Measurements from ENCODE around the gene RNF112. TPM values are rescaled to one million over a fixed set of nuclear protein-coding genes. Genes with fewer than 3 reads are reported as not detected.
"Not testable (repeated sequence)": the region's sequence is repeated elsewhere in the genome, so short reads cannot be mapped to it uniquely, and the experiment has no call there.

The RNF112 gene
- total RNA-seq, 1 experiment from 2014 or later: not detected

- peak; percentile 72 for DNase-seq (ENCODE audit: low spot score)
These were observed 36.1 kb downstream of the RNF112 start for GRCh38 chr17:19447085-19447583.

GRCh38 chr17:19448341-19449268, 37.6 kb downstream of the RNF112 start:
- DNase-seq (ENCODE audit: low spot score): no peak

- DNase-seq (ENCODE audit: low spot score): no peak
These were observed 38.6 kb downstream of the RNF112 start for GRCh38 chr17:19449656-19450055.

GRCh38 chr17:19453296-19453695, 42.3 kb downstream of the RNF112 start:
- DNase-seq (ENCODE audit: low spot score): no peak

- no peak for DNase-seq (ENCODE audit: low spot score)
These were observed 43.0 kb downstream of the RNF112 start for GRCh38 chr17:19454074-19454473.

- DNase-seq (ENCODE audit: low spot score): no peak
These were observed 45.2 kb downstream of the RNF112 start for GRCh38 chr17:19456016-19456927.

- DNase-seq (ENCODE audit: low spot score): no peak
These were observed 46.0 kb downstream of the RNF112 start for GRCh38 chr17:19457046-19457445.

GRCh38 chr17:19457830-19458271, 46.8 kb downstream of the RNF112 start:
- DNase-seq (ENCODE audit: low spot score): no peak

GRCh38 chr17:19458481-19458880, 47.4 kb downstream of the RNF112 start:
- DNase-seq (ENCODE audit: low spot score): not testable (repeated sequence)

GRCh38 chr17:19459018-19459655, 48.1 kb downstream of the RNF112 start:
- not testable (repeated sequence) for DNase-seq (ENCODE audit: low spot score)

GRCh38 chr17:19460700-19461099, 49.7 kb downstream of the RNF112 start:
- no peak for DNase-seq (ENCODE audit: low spot score)

- DNase-seq (ENCODE audit: low spot score): no peak
These were observed 50.1 kb downstream of the RNF112 start for GRCh38 chr17:19461116-19461515.

GRCh38 chr17:19461681-19462080, 50.6 kb downstream of the RNF112 start:
- no peak for DNase-seq (ENCODE audit: low spot score)

- not testable (repeated sequence) for DNase-seq (ENCODE audit: low spot score)
These were observed 51.5 kb downstream of the RNF112 start for GRCh38 chr17:19462456-19463035.

GRCh38 chr17:19464031-19465026, 53.3 kb downstream of the RNF112 start:
- DNase-seq (ENCODE audit: low spot score): no peak

Small RNA genes lying within 50 kb of the gene (small RNA-seq; reads per million reads assigned to genes)
- gene RF00537: 0.22 reads per million

Other genes with a start within 250 kb of the RNF112 start
- gene EPN2, start 173.9 kb upstream of the RNF112 start, total RNA-seq (2014; rRNA removed; shearing (Covaris generic)): 16.8 and 18.1 TPM in 2 replicates
- gene B9D1, start 48.5 kb upstream of the RNF112 start, total RNA-seq (2014; rRNA removed; shearing (Covaris generic)): 28.1 and 29.3 TPM in 2 replicates
- gene MAPK7, start 32.7 kb upstream of the RNF112 start, total RNA-seq (2014; rRNA removed; shearing (Covaris generic)): 5.6 and 6.4 TPM in 2 replicates
- not detected in 2 replicates for gene MFAP4, start 24.0 kb upstream of the RNF112 start, total RNA-seq (2014; rRNA removed; shearing (Covaris generic))
- not detected in 2 replicates for gene SLC47A1, start 122.6 kb downstream of the RNF112 start, total RNA-seq (2014; rRNA removed; shearing (Covaris generic))
- gene ALDH3A2, start 237.5 kb downstream of the RNF112 start, total RNA-seq (2014; rRNA removed; shearing (Covaris generic)): 86.4 and 101 TPM in 2 replicates